HG03108 (cell line): ENCODE data around the gene CCDC141.

ENCODE experiments used
- ATAC-seq: cut with Tn5 transposase; IDR thresholded peaks from one replicate; pipeline ENCODE4 v1.9.1; 2021; ENCODE audit warnings: moderate library complexity; ENCODE audit not compliant: unreplicated experiment

CCDC141 gene

DNA sequence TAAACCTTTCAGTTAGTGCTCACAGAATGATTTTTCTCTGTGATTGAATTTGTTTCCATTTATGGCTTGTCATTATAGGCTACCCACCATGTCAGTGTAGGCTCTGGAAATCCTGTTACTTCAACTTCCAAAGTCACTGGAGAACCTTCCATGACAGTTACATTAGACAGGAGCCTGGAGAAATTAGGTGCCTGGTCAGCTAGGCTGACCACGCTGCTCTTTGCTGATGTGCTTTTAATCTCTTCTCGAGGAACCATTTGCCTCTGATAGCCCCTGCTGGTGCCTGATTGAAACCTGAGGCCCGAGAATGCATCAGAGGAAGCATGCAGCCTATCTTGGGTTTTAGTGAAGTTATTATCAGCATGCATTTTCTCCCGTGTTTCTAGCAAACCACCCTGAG, 213.1 kb downstream of the CCDC141 start:
- ATAC-seq: no peak

GRCh38 chr2:178834086-178834485, 215.9 kb downstream of the CCDC141 start:
- ATAC-seq: no peak

DNA sequence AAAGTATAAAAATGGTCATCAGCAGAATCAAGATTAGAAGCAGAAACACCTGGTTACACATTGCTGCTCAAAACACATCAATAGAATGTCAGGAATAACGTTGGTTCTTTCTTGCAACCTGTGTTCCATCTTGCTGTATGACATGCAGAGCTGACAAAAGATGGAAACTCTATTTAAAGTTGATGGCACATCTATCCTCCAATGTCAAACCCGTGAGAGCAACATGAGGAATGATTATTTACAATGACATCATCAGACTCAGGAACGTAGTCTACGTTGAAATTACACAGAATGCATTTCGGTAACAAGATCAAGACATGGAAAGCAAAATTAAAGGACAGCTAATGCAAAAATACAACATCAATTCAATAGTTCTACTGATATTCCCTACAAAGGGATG, 216.6 kb downstream of the CCDC141 start:
- ATAC-seq: no peak

DNA sequence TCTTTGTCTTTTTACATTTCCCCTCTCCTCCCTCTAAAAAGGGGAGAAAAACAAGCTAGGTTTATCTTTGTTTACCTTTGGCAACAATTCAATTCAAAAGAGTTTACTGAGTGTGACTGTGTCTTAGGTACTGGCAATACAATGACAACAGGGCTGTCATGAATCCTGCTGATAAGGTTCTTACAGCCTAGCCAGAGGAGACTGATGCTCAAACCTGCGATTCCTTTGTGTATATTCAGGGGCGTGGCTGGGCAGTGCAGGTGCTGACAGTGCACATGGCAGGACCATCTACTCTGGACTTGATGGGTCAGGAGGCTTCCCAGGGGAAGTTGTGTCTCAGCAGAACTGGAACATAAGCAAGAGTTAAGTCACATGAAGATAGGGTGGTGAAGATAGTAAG, 219.5 kb downstream of the CCDC141 start:
- no peak for ATAC-seq

GRCh38 chr2:178829981-178830380, 220.0 kb downstream of the CCDC141 start:
- no peak for ATAC-seq

DNA sequence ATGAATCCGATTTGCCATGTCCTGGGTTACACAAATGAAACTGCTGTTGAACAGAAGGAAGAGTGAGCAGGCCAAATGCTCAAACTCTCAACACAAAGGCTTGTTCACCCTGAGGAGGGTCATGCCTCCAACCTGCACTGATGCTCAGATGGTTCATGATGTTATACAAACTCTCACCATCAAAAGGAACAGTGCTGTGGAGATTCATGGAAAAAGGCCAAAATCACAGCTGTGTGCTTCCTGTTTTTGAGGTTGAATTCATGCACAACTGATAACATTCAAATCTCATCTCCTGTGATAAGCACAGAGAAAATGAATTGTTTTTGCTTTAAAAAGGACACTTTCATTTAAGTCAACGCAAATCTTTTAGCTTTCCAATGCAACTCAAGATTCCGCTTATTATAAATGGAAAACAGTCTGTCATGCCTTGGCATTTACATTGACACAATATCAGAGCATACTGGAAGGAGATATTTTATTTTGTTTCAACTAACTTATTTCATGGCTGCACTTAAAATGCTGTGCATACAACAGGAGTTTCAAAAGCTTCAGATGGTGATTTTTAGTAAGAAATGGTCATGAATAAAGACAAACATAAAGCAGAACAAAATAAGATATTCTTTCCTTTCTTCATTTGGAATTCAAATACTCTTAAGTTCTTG, 220.5 kb downstream of the CCDC141 start:
- ATAC-seq: no peak

GRCh38 chr2:178828486-178828881, 221.5 kb downstream of the CCDC141 start:
- no peak for ATAC-seq

- no peak for ATAC-seq
These were observed 222.0 kb downstream of the CCDC141 start for GRCh38 chr2:178827739-178828485.

GRCh38 chr2:178827111-178827510, 222.8 kb downstream of the CCDC141 start:
- ATAC-seq: no peak

GRCh38 chr2:178825183-178825582, 224.8 kb downstream of the CCDC141 start:
- ATAC-seq: no peak

DNA sequence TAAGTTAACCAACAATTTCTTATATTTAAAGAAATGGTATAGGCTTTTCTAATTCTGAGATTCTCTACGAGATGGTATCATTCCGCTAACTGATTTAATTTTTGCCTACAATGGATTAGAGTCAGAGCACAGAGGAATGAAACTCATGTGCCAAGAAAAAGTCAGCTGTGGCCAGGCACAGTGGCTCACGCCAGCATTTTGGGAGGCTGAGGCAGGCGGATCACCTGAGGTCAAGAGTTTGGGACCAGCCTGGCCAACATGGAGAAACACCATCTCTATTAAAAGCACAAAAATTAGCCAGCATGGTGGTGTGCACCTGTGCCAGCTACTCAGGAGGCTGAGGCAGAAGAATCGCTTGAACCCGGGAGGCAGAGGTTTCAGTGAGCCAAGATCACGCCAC, 225.8 kb downstream of the CCDC141 start:
- ATAC-seq: no peak

- peak; percentile 86 for ATAC-seq
These were observed 229.9 kb downstream of the CCDC141 start for GRCh38 chr2:178819992-178820391.

- ATAC-seq: no peak
These were observed 230.6 kb downstream of the CCDC141 start for GRCh38 chr2:178819147-178819875.

GRCh38 chr2:178811901-178812300, 238.0 kb downstream of the CCDC141 start:
- ATAC-seq: no peak

GRCh38 chr2:178811045-178811444, 238.9 kb downstream of the CCDC141 start:
- ATAC-seq: no peak

GRCh38 chr2:178810422-178810821, 239.5 kb downstream of the CCDC141 start:
- no peak for ATAC-seq

- no peak for ATAC-seq
These were observed 242.5 kb downstream of the CCDC141 start, which contains the start of gene TTN for GRCh38 chr2:178807227-178808008. Gene TTN, minus strand, starts transcription at chr2:178807423. Its CDS starts 2,781 bp downstream, at chr2:178804642.

DNA sequence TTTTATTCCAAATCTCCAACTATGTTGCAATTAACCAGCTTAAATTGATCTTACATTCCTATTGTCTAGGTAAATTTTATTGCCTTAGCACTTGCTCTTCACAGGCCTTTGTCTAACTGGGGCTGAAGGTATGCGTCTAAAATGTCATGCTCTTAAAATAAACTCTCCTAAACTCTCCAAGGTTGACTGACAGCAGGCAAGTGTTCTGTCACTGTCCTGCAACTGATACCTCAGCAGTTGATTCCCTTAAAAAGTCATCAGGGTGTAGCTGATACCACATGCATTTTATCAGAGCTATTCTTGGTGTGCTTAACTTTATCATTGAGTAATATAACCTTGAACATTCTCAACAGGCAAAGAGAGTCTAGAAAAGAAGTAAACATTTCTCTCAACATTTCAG, 243.4 kb downstream of the CCDC141 start:
- no peak for ATAC-seq

GRCh38 chr2:178805457-178805856, 244.5 kb downstream of the CCDC141 start:
- ATAC-seq: no peak

DNA sequence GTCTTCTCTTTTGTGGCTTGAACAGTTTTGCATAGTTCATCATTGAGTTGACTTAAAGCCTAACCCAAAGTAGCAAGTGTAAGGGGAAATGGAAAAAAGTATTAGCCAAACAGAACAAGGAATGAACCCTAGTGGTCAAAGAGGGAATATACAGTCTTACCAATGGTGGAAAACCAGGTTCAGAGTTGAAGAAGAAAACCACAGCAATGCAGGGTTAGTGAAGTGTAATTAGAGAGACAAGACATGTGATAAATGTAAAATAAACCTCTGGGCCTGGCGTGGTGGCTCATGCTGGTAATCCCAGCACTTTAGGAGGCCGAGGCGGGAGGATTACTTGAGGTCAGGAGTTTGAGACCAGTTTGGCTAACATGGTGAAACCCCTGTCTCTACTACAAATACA, 245.1 kb downstream of the CCDC141 start:
- no peak for ATAC-seq

DNA sequence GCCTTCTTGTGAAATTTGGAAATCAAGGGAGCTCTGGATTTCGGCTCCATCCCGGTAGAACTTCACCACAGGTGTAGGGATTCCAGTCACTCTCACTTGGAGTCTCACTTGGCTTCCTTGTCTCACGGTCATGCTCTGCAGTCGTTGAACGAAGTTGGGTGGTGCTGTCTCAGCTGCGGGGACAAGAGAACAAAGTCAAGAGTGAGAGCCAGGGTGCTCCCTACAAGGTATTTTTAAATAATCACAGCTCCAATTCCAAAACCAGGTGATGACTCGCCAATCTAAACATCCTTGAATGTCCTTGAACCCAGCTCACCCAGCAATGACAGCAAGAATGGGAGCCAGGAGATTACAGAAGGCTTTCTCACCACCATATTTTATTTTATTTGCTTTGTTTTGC, 249.4 kb downstream of the CCDC141 start:
- ATAC-seq: no peak
